Neuronal stem cell (in vitro differentiated cells): ENCODE data around the gene YIPF4.

Experiments used
- DNase-seq: peaks from one replicate; pipeline ENCODE4 v3.0.0-alpha.2; 2013; ENCODE audit warnings: low spot score
- H2AFZ ChIP-seq: one replicate; pipeline ENCODE4 v1.6.1; 2013; ENCODE audit warnings: mild to moderate bottlenecking, low read length, inconsistent platforms
- H2AK5ac ChIP-seq: 2 replicates; pipeline ENCODE4 v1.6.1; 2013; ENCODE audit warnings: low read depth, mild to moderate bottlenecking, inconsistent platforms, low read length, moderate library complexity, mixed read lengths
- H2BK120ac ChIP-seq: 2 replicates; pipeline ENCODE4 v1.6.1; 2013; ENCODE audit warnings: low read depth, mild to moderate bottlenecking, inconsistent platforms, low read length, moderate library complexity, mixed read lengths
- H2BK12ac ChIP-seq: one replicate; pipeline ENCODE4 v1.6.1; 2013; ENCODE audit warnings: low read length, inconsistent platforms
- H2BK15ac ChIP-seq: 2 replicates; pipeline ENCODE4 v1.6.1; 2013; ENCODE audit warnings: mild to moderate bottlenecking, low read length, inconsistent platforms, mixed read lengths
- H2BK5ac ChIP-seq: one replicate; pipeline ENCODE4 v1.6.1; 2013; ENCODE audit warnings: inconsistent platforms, mild to moderate bottlenecking, low read length, moderate library complexity
- H3K14ac ChIP-seq: one replicate; pipeline ENCODE4 v1.6.1; 2013; ENCODE audit warnings: low read length, inconsistent platforms
- H3K18ac ChIP-seq: 2 replicates; pipeline ENCODE4 v1.6.1; 2013; ENCODE audit warnings: low read length, inconsistent platforms
- H3K23ac ChIP-seq: 2 replicates; pipeline ENCODE4 v1.6.1; 2013; ENCODE audit warnings: low read depth, mild to moderate bottlenecking, mixed read lengths, low read length, inconsistent platforms; ENCODE audit not compliant: poor library complexity
- H3K27ac ChIP-seq: replicated peaks from 3 replicates; pipeline ENCODE4 v1.5.1; 2013; ENCODE audit warnings: low read length, inconsistent platforms
- H3K27me3 ChIP-seq, 3 experiments: 2 replicates each; pipeline ENCODE4 v1.6.1; 2013; ENCODE audit warnings: low read length in 3 of 3, mild to moderate bottlenecking in 2 of 3, inconsistent platforms in 1 of 3, low read depth in 1 of 3, mixed read lengths in 1 of 3, moderate library complexity in 1 of 3; ENCODE audit not compliant: control insufficient read depth in 3 of 3, insufficient read depth in 3 of 3
- H3K36me3 ChIP-seq, 2 donors: replicated peaks in 1 of 2; 2 replicates each; pipeline ENCODE4 v1.6.1; 2013; ENCODE audit warnings: low read length in 2 of 2; ENCODE audit not compliant: control insufficient read depth in 2 of 2, insufficient read depth in 2 of 2
- H3K4ac ChIP-seq: 2 replicates; pipeline ENCODE4 v1.6.1; 2013; ENCODE audit warnings: inconsistent platforms, mild to moderate bottlenecking, low read length, moderate library complexity
- H3K4me1 ChIP-seq, 2 donors: 1 replicate in 1 of 2; 2 replicates in 1 of 2; pipeline ENCODE4 v1.6.1; 2013; ENCODE audit warnings: low read length in 2 of 2, low read depth in 1 of 2; ENCODE audit not compliant: control insufficient read depth in 2 of 2, insufficient read depth in 1 of 2
- H3K4me2 ChIP-seq: one replicate; pipeline ENCODE4 v1.6.1; 2013; ENCODE audit warnings: mild to moderate bottlenecking, low read length, inconsistent platforms; ENCODE audit not compliant: insufficient read depth, poor library complexity, severe bottlenecking
- H3K4me3 ChIP-seq, 2 donors: 2 replicates each; pipeline ENCODE4 v1.5.1; 2013; ENCODE audit warnings: low read length in 2 of 2, mild to moderate bottlenecking in 2 of 2, inconsistent platforms in 1 of 2, moderate library complexity in 1 of 2
- H3K79me1 ChIP-seq: one replicate; pipeline ENCODE4 v1.6.1; 2013; ENCODE audit warnings: low read depth, mild to moderate bottlenecking, inconsistent platforms, low read length, moderate library complexity
- H3K9ac ChIP-seq: one replicate; pipeline ENCODE4 v1.6.1; 2013; ENCODE audit warnings: mild to moderate bottlenecking, low read depth, low read length, inconsistent platforms; ENCODE audit not compliant: poor library complexity
- H3K9me3 ChIP-seq, 2 donors: replicated peaks in 1 of 2; 2 replicates each; pipeline versions ENCODE3 to v1.6.1; 2013; ENCODE audit warnings: low read length in 2 of 2, mild to moderate bottlenecking in 2 of 2, inconsistent platforms in 1 of 2, low read depth in 1 of 2, mixed read lengths in 1 of 2, moderate library complexity in 1 of 2; ENCODE audit not compliant: control insufficient read depth in 2 of 2, insufficient read depth in 1 of 2
- H4K8ac ChIP-seq: one replicate; pipeline ENCODE4 v1.6.1; 2013; ENCODE audit warnings: low read depth, mild to moderate bottlenecking, inconsistent platforms, low read length, moderate library complexity
- H4K91ac ChIP-seq: one replicate; pipeline ENCODE4 v1.6.1; 2013; ENCODE audit warnings: low read length, low read depth, mild to moderate bottlenecking, inconsistent platforms; ENCODE audit not compliant: poor library complexity
- WGBS, 2 donors: extraction: QIAGEN DNeasy Blood & Tissue Kit; methylation state at CpG; one replicate each; pipeline ENCODE4 v1.1.7; 2013; ENCODE audit warnings: missing lambda C conversion rate in 2 of 2, mixed read lengths in 1 of 2; ENCODE audit not compliant: insufficient read length in 2 of 2, insufficient replicate concordance in 1 of 2; ENCODE audit errors: extremely low coverage in 2 of 2; 5-methylcytosine and 5-hydroxymethylcytosine counted together

YIPF4 gene

DNA sequence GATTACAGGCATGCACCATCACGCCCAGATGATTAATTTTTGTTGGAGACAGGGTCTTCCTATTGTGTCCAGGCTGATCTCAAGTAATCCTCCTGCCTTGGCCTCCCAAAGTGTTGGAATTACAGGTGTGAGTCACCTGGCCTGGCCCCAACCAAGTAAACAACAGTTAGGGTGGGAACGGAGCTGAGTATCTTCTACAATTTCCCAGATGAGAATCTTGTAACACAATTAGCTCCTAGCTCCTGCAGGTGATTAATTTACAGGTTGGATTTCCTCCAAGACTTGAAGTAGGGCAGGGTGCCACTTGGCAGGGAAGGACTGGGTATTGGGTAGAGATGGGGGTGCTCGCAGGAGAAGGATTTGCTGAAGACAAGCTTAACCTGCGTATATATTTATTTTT is 30.8 kb upstream of the YIPF4 start:
- Histone ChIP-seq H3K79me1 (no peaks in the 10 kb centered on the region), H3K4ac (no peak overlapping the region), H3K27ac (no peak overlapping the region), H2BK12ac (no peak overlapping the region), H3K9me3 (no peaks in the 10 kb centered on the region), H4K91ac (no peak overlapping the region), H3K18ac (no peak overlapping the region), H3K36me3 (no peaks in the 10 kb centered on the region), H3K9ac (no peak overlapping the region), H3K4me1 (no peaks in the 10 kb centered on the region), H3K4me2 (no peak overlapping the region), H3K23ac (no peak overlapping the region), H2BK15ac (no peak overlapping the region), H2AFZ (no peak overlapping the region), H2AK5ac (no peak overlapping the region), H4K8ac (no peak overlapping the region), H3K14ac (no peak overlapping the region), H3K4me3 (no peak overlapping the region), H2BK120ac (no peak overlapping the region), H2BK5ac (no peak overlapping the region), H3K27me3 (no peaks in the 10 kb centered on the region)
- WGBS, 2 donors: no CpG with 5 or more reads among the region's 4 CpGs
- no peak for DNase-seq

DNA sequence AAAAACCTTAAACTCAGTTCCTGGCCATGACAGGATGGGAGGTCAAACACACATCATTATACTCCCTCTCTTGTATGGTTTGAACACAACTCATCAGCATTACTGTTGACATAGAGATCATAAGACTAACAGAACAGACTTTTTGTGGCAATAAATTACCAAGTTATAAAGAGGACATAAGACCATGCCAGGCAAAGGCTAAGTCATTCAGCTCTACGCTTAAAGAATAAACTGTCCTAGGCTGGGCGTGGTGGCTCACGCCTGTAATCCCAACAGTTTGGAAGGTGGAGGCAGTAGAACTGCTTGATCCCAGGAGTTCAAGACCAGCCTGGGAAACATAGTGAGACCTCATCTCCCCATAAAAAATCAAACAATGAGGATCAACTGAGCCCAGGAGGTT is 29.4 kb upstream of the YIPF4 start:
- no peaks in the 10 kb centered on the region for H3K36me3 ChIP-seq
- H3K79me1 ChIP-seq: no peaks in the 10 kb centered on the region

DNA sequence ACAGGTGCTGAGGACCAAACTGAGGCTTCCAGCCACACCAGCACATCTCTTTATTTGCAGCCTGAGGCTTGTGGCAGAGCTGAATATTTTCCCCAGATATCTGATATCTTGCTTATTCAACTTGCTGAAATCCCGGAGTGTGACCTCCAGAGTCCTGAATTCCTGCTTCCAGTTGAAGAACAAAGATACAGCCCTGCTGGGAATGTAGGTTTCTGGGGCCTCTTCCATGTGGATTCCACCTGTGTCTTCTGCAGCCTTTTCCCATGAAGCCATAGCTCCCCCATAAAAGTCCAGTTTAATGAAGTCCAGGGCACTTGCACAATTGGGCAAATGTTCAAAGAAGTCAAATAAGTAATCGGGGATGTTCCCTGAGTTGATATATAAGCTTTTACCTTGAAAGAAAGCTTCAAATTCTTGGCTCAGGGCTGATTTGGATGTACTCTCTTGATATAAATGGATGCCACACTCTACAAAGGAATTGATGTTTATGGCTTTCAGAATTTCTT is 27.9 kb upstream of the YIPF4 start:
- no peak overlapping the region for H4K91ac ChIP-seq
- H3K27ac ChIP-seq: no peak overlapping the region
- no peak for DNase-seq
- H3K4me3 ChIP-seq: no peak overlapping the region
- H2AK5ac ChIP-seq: no peak overlapping the region
- H3K9me3 ChIP-seq: no peaks in the 10 kb centered on the region
- no peaks in the 10 kb centered on the region for H3K36me3 ChIP-seq
- H3K18ac ChIP-seq: no peak overlapping the region
- no peak overlapping the region for H2BK120ac ChIP-seq
- WGBS, 2 donors: no CpG with 5 or more reads among the region's 2 CpGs
- no peaks in the 10 kb centered on the region for H3K79me1 ChIP-seq
- H4K8ac ChIP-seq: no peak overlapping the region
- H3K23ac ChIP-seq: no peak overlapping the region
- no peak overlapping the region for H2AFZ ChIP-seq
- H3K9ac ChIP-seq: no peak overlapping the region
- H3K27me3 ChIP-seq: no peaks in the 10 kb centered on the region
- no peak overlapping the region for H3K4ac ChIP-seq
- H3K14ac ChIP-seq: no peak overlapping the region
- H2BK12ac ChIP-seq: no peak overlapping the region
- H2BK5ac ChIP-seq: no peak overlapping the region
- no peak overlapping the region for H3K4me2 ChIP-seq
- H3K4me1 ChIP-seq: no peaks in the 10 kb centered on the region
- no peak overlapping the region for H2BK15ac ChIP-seq

More for the DNA sequence above, 29.4 kb upstream of the YIPF4 start:
- H3K9me3 ChIP-seq: no peaks in the 10 kb centered on the region
- no peak overlapping the region for H2BK15ac ChIP-seq
- no peak for DNase-seq
- H3K4me2 ChIP-seq: no peak overlapping the region
- no peak overlapping the region for H3K14ac ChIP-seq
- H3K4me3 ChIP-seq: no peak overlapping the region
- H3K18ac ChIP-seq: no peak overlapping the region
- H2BK120ac ChIP-seq: no peak overlapping the region
- H3K27ac ChIP-seq: no peak overlapping the region
- no peak overlapping the region for H2BK5ac ChIP-seq
- H3K4me1 ChIP-seq: no peaks in the 10 kb centered on the region
- H3K27me3 ChIP-seq: no peaks in the 10 kb centered on the region
- no peak overlapping the region for H4K8ac ChIP-seq
- WGBS, 2 donors: no CpG with 5 or more reads among the region's 3 CpGs
- H2AFZ ChIP-seq: no peak overlapping the region
- H2AK5ac ChIP-seq: no peak overlapping the region
- H4K91ac ChIP-seq: no peak overlapping the region
- no peak overlapping the region for H2BK12ac ChIP-seq
- H3K4ac ChIP-seq: no peak overlapping the region
- no peak overlapping the region for H3K23ac ChIP-seq
- no peak overlapping the region for H3K9ac ChIP-seq

DNA sequence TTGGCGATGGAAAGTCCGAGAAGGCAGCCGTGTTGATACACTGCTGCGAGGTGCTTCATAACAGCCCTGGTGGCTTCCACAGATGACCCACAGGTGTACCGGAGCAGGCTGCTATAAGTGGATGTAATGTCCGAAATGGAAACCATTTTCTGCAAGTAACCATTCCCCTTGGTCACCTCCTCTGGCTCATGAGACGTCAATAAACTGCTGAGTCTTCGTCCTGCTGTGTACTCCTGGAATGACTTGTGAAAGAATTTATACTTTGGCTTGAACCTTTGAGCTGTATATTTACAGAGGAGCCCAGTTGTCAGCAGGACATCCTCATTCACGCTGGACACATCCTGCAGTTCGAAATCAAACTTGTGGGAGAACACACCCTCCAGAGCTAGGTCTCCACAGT is 27.4 kb upstream of the YIPF4 start:
- Histone ChIP-seq H2BK15ac (no peak overlapping the region), H3K36me3 (no peaks in the 10 kb centered on the region), H3K27me3 (no peaks in the 10 kb centered on the region), H4K91ac (no peak overlapping the region), H4K8ac (no peak overlapping the region), H3K27ac (no peak overlapping the region), H3K18ac (no peak overlapping the region), H3K4me1 (no peaks in the 10 kb centered on the region), H3K14ac (no peak overlapping the region), H2AFZ (no peak overlapping the region), H3K23ac (no peak overlapping the region), H3K9me3 (no peaks in the 10 kb centered on the region), H2AK5ac (no peak overlapping the region), H2BK120ac (no peak overlapping the region), H3K4me2 (no peak overlapping the region), H2BK12ac (no peak overlapping the region), H3K4me3 (no peak overlapping the region), H3K79me1 (no peaks in the 10 kb centered on the region), H2BK5ac (no peak overlapping the region), H3K9ac (no peak overlapping the region), H3K4ac (no peak overlapping the region)
- no CpG with 5 or more reads among the region's 10 CpGs for WGBS, 2 donors
- DNase-seq: no peak
